Left forelimb (tissue), 1 donor: ENCODE measurements around the gene NIN.
"Not testable (repeated sequence)": the region's sequence is repeated elsewhere in the genome, so short reads cannot be mapped to it uniquely, and the experiment has no call there.

Experiments
- DNase-seq: peaks from one replicate; pipeline ENCODE4 v3.0.0-alpha.2; 2018; ENCODE audit warnings: low spot score

Gene NIN

DNA sequence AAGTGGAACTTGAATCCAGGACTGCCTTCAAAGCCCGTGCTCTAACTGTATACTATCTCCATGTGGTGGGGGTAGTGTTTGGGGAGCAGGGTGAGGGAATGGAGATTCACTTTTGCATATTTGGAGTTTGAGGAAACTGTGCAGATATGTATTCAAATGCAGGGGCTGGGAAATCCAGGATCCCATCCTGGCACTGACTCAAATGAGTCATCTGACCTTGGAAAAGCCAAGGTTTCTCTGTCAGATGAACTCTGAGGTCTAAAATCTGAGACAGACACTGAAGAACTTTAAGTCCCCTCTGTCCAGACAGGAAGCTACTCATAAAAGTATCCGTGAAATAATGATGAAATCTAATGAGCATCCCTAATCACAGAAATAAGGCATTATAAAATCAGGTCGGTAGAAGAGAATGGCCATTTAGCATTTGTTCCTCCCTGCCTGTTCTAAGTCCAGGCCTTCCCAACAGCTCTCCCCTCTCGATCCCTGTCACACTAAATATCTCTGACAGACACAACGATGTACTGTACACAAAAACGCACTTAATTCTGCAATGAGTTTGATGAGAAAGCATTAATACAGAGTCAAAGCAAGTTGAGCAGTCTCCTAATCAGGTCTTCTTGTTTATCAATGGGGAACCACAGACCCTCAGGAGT is 14.4 kb downstream of the NIN start:
- no peak for DNase-seq

DNA sequence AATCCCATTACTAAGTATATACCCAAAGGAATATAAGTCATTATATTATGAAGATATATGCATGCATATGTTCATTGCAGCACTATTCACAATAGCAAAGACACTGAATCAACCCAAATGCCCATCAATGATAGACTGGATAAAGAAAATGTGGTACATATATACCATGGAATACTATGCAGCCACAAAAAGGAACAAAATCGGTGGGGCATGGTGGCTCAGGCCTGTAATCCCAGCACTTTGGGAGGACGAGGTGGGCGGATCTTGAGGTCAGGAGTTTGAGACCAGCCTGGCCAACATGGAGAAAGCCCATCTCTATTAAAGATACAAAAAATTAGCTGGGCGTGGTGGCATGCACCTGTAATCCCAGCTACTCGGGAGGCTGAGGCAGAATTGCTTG is 15.4 kb downstream of the NIN start:
- not testable (repeated sequence) for DNase-seq

DNA sequence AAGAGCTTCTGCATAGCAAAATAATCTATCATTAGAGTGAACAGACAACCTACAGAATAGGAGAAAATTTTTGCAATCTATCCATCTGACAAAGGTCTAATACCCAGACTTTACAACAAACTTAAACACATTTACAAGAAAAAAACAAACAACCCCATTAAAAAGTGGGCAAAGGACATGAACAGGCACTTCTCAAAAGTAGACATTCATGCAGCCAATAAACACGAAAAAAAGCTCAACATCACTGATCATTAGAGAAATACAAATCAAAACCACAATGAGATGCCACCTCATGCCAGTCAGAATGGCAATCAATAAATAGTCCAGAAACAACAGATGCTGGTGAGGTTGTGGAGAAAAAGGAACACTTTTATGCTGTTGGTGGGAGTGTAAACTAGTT is 15.9 kb downstream of the NIN start:
- not testable (repeated sequence) for DNase-seq

- no peak for DNase-seq
Measured at GRCh38 chr14:50814161-50814560, 16.8 kb downstream of the NIN start.

DNA sequence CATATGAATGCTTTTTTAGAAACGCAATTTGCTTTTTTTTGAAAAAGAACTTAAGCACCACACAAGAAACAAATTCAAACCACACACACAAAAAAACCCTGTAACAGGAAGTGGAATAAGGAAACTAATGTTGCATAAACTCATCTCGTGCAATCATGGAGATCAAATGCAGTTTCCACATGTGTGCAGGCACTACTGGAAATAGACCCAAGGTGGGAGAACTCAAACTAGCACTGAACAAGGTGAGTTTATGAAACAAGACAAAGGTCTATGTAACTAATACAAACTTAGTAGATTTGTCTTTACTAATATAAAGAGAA is 17.5 kb downstream of the NIN start:
- no peak for DNase-seq

DNA sequence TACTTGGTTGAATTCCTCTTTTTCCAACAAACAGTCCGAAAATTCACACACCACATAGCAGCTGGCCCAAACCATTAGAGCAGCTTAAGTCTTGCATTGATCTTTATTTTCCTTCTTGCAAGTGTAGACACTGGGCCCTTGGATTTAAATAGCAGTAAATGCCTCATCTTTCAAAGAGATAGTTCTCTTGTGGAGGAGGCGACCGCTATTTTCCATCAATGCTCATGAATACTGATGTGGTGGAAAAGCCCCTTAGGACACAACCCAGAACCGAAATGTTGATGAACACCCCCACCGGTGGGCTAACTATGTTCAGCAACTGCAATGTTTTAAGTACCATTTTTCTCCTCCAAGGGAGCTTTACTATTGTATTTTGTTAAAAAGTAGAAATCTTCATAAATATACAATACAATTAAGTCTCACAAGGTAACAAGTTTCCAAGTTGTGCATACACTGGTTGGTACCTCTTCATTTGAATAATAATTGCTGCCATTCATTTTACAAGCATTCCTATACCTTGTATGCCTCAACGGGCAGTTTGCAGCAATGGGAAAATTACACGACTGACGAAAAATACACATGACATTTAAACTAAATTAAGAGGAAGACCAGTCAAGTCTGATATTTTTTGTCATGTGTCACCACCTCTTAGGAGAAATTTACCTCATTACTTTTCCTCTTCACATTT is 18.0 kb downstream of the NIN start:
- DNase-seq, result no peak

DNA sequence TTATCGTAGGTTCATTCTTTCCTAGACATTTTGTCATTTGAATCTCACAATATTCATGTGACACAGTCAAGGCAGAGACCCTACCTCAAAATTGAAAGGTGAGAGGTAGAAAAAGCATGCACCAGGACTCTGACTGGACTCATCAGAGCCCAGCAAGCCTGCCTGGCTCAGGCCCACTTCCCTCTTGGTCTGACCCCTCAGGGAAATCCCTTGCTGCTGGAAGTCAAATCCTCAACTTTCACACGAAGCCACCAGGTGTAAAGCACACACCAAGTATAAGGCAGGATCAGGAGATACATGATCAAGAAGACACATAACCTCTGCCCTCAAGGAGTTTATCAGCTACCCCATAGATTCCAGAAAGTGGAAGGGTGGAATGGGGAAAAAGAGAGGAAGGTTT is 18.8 kb downstream of the NIN start:
- DNase-seq, result no peak

- no peak for DNase-seq
Measured at GRCh38 chr14:50808053-50808452, 22.9 kb downstream of the NIN start.

DNA sequence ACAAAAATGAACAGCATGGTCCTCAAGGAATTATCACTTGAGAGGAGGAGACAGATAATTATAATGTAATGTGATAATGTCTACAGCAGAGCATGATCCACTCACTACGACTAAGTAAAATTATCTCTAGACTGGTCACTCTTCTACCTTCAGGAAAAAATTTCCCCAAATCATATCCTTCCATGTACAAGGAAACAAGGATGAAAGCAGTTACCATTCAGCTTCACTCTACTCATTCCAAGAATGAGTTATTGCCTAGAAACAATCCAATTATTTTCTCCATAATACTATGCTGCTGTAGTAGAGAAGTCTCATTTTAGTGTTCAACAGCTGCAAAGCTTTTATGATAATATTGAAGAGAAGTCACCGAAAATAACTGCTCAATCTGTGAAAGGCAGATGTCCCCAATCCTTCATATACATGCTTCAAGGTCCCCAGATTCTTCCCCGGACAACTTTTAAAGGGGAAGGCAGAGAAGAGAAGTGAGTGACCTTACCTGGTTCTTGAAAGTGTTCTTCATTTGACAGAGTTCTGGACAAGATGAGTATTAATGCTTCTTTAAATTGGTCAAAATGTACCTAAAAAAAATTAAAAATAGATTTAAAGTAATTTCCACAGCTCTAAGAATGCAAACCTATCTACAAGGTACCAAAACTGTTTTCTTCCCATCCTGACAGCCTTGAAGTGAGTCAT is 24.6 kb downstream of the NIN start:
- DNase-seq, result no peak

DNA sequence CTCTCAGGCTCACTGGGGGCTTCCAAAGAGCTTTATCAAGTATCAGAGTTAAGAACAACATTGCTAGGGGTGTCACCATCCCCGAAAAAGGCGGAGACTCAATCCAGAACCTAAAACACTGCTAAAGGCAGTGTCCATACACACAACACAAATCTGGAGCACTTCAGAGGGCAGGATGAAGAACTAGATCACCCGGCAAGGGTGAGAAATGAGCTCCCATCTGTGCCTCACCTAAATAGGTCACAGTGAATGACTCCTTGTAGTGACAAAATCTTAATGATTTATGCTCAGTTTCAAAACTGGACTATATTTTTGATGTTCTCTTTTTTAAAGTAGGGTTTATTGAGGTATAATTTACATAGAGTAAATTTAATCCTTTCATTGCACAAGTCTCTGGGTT is 25.6 kb downstream of the NIN start:
- no peak for DNase-seq

GRCh38 chr14:50804181-50804721 is 26.7 kb downstream of the NIN start:
- DNase-seq, result no peak

DNA sequence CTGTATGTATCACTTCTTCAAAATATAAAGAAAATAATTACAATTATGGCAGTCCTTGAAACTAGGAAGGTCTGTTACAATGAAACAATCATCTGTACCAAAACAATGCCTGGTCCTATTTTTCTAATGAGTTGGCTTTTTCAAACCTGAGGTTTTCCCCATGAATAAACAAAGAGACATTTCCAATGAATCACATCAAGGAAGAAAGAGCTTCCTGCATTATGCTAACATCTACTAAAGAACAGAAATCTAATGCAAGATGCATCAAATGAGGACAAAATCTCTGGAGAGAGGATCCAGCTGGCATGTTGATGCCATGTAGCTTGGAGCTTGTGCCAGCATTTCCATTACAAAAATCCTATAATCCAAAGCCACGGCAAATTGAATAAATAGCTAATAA is 29.3 kb downstream of the NIN start:
- no peak for DNase-seq

DNA sequence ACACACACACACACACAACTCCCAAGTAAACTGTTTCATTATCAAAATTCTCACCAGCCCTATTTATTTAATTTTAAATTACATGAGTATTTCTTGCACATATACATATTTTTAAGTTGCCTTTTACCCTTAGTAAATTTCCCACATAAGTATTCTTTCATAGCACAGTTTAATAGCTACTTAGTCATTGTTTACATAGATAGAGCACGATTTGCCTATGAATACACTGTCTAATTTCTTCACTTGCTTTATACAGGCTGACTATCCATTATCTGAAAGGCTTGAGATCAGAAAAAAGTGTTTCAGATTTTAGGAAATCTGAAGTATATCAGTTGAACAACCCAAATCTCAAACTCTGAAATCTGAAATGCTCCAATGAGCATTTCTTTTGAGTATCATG is 30.9 kb downstream of the NIN start:
- no peak for DNase-seq

DNA sequence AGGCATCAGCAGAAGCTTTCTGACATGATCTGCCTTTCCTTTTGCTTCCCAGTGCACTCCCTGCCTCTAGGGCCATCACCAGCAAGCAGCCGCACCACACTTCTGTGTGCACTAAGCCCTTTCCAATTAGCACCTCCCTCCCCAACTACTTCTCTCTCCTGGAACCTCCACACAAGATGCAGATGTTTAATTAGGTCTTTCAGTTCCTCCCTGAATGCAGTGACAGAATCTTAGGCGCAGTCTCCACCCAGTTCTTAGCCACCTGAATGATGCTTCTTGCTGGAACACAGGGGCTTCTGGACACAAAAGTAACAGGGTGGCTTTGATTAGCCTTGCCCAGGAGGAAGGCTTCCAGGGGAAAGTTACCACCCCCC is 32.9 kb downstream of the NIN start:
- DNase-seq, result no peak

- no peak for DNase-seq
Measured at GRCh38 chr14:50797250-50798047, 33.5 kb downstream of the NIN start.

DNA sequence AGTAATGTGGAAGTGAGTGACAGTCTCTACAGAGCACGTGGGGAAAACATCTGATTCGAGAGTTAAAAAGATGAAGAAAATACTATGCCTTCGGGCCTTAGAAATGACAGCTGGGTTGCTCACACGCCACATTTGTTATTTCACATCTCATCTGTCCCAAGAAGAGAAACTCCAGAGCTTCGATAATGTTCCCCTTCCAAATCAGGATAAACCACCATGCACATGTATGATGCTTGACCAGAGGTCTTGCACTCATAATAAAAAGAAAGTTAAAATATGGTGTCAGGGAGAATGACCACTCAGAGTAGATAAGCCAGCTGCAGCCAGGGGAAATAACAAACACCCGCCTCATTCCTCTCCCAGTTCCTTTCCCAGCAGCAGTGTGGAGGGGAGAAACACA is 34.6 kb downstream of the NIN start:
- DNase-seq, result no peak

DNA sequence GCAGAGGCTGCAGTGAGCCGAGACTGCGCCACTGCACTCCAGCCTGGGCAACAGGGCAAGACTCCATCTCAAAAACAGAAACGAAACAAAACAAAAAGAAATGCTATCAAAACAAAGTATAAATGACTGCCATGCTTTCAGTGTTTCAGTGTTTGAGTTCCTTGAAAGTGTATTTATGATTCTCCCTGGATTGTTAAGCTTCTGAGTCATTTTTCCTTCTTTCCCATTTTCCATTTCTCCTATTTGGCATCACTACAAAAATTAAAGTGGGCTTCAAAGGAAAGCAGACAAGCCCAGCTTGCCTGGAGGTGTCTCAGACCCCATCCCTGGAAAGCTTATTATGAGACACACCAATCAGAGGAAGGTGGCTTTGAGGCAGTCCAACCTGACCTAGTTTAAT is 35.1 kb downstream of the NIN start:
- no peak for DNase-seq

DNA sequence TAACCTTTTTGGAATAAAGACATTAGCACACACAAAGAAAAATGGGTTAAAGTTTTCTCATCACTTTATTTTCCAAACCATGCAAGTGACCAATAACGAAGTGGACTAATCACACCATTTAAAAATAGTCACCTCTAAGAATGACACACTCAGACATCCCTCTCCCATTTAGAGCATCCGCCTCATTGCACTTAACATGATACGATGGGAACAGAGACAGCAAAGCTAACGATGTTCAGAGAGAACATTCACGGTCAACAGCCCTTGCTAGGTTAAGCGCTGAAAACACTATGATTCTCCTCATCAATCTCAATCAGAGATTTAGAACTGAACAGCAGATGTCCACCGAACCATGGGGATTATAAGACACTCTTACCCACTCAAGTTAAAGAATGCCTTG is 35.8 kb downstream of the NIN start:
- no peak for DNase-seq

DNA sequence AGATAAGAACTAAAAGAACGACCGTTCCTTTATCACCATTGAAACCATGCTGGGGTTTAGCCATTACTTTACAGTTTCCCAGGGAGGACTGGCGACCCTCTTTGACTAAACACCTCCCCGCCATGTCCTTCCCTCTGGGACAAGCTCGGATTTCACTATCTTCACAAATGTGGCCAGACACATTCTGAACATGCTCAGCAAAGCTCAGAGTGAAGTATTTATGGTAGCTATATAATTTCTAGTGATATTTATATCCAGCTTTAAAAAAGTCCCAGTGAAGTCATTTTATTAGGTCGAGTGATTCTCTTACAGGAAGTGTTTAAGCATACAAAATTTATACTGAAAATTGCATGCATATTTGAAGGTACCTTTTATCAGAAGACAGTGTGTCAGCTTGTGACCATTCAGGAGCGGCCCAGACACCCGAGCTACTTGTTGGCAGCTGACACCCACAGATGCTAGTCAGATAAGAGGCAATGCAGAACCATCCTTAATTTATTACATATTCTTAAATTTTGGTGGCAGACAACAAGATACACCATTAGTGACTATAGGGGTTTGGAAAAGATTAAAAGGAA is 36.8 kb downstream of the NIN start:
- DNase-seq, result no peak

GRCh38 chr14:50792634-50793068 is 38.3 kb downstream of the NIN start:
- DNase-seq, result no peak

DNA sequence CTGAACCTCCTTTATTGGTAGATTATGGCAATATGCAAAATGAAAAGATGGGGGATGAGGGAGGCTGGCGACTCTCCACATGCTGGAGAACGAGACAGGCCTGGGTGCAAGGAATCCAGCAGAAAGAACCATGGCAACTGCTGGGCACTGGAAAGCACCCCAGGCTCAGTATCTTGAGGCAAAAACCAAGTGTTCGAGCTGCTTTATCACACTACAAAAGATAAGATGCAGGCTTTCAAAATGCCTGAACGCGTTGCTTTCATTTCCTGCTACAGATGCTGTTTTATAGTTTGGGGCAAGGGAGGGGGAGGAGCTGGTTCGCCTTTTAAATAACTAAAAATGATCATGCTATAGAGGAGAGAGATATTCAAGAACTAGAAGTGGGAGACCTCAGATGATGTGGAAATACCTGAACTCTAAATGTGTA is 38.9 kb downstream of the NIN start:
- no peak for DNase-seq

GRCh38 chr14:50791201-50791600 is 39.8 kb downstream of the NIN start:
- no peak for DNase-seq
